ENCODE results near the gene NNT. TPM values are rescaled to one million over a fixed set of nuclear protein-coding genes. Genes with fewer than 3 reads are reported as not detected.

The NNT gene
- total and polyA plus RNA-seq, 2 of the 8 experiments (the other 6 are each of a cell fraction or from before 2014, with no cell fraction given) = 11.0 to 22.2 TPM

DNA sequence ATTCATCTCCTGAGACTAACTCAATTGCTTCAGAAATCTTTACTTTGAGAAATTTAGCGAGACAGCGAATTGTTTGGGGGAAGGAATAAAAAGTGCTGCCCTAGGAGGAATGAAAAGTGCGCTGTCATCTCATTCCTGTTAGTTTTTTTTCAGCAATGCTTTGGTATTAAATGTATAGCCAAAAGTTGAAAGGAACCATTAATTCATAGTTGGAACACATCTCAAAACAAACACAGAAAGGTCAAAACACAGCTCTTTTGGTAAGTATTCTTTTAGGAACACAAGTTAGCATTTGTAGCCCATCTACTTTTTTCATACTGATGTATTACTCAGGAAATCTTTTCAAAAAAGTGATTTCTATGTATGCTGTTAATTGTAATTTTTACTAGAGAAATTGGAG is 109.1 kb downstream of the NNT start:
- Histone ChIP-seq H3K79me2 (ENCODE audit: control insufficient read depth in 1 of 2, insufficient read depth in 2 of 2, low read length in 2 of 2) (no peaks in the 10 kb centered on the region), H2AK5ac (ENCODE audit: low read depth, low read length) (no peak overlapping the region), H3K4me3 (ENCODE audit: extremely low read depth in 1 of 4, insufficient read depth in 2 of 4, low read depth in 3 of 4, low read length in 4 of 4) (no peak overlapping the region), H2BK120ac (replicated peaks; ENCODE audit: low read depth, low read length) (no peak overlapping the region), H4K20me1 (replicated peaks in 1 of 2; ENCODE audit: control insufficient read depth in 1 of 2, insufficient read depth in 2 of 2, low read length in 2 of 2) (no peaks in the 10 kb centered on the region), H3K36me3 (ENCODE audit: control insufficient read depth in 2 of 4, insufficient read depth in 4 of 4, low read length in 3 of 4) (no peaks in the 10 kb centered on the region; a peak in 1 of 8 replicates), H2BK12ac (ENCODE audit: low read depth, low read length) (no peak overlapping the region), H4K91ac (replicated peaks; ENCODE audit: insufficient read length, low read length) (no peak overlapping the region), H3K18ac (ENCODE audit: extremely low read depth, low read length) (no peak overlapping the region), H4K8ac (ENCODE audit: extremely low read depth, insufficient read depth, low read length) (no peak overlapping the region), H3K79me1 (ENCODE audit: low read depth, low read length) (no peaks in the 10 kb centered on the region), H2AFZ (ENCODE audit: low read length) (no peak overlapping the region), H3K23ac (ENCODE audit: insufficient read length) (no peak overlapping the region), H2BK20ac (ENCODE audit: low read length) (no peak overlapping the region), H3K14ac (ENCODE audit: insufficient read length) (no peak overlapping the region), H3K9me3 (ENCODE audit: insufficient read depth in 2 of 2, low read depth in 1 of 2, low read length in 1 of 2) (no peaks in the 10 kb centered on the region), H3K56ac (replicated peaks; ENCODE audit: insufficient read length, low read depth, low read length) (no peak overlapping the region), H3K23me2 (ENCODE audit: low read depth, low read length) (no peaks in the 10 kb centered on the region), H3K9ac (replicated peaks in 1 of 4; ENCODE audit: extremely low read depth in 1 of 4, low read depth in 3 of 4, low read length in 3 of 4) (no peak overlapping the region), H2BK5ac (ENCODE audit: low read depth, low read length) (no peak overlapping the region), H3K4me2 (ENCODE audit: insufficient read depth in 1 of 2, low read depth in 2 of 2, low read length in 2 of 2) (no peak overlapping the region), H3K4ac (replicated peaks; ENCODE audit: insufficient read length, low read depth, low read length) (no peak overlapping the region), H4K5ac (ENCODE audit: insufficient read length, low read depth, low read length) (no peak overlapping the region), H3K27ac (ENCODE audit: low read depth, low read length) (no peak overlapping the region), H3K27me3 (replicated peaks in 1 of 4; ENCODE audit: control insufficient read depth in 3 of 4, extremely low read depth in 1 of 4, insufficient read depth in 3 of 4, low read length in 3 of 4) (no peaks in the 10 kb centered on the region), H3K4me1 (replicated peaks in 1 of 4; ENCODE audit: control insufficient read depth in 3 of 4, insufficient read depth in 4 of 4, low read length in 3 of 4) (no peaks in the 10 kb centered on the region), H2BK15ac (ENCODE audit: low read length) (no peak overlapping the region)
- ChIA-PET POLR2A (ENCODE audit: partially characterized antibody) (no interaction called here), CTCF (ENCODE audit: partially characterized antibody) (no interaction called here)
- TF ChIP-seq CHD2 (IDR thresholded peaks at IDR 0.05; ENCODE audit: low read length) (no peak), SUZ12 (IDR thresholded peaks at IDR 0.05; ENCODE audit: low read length) (no peak), POLR2AphosphoS5 (IDR thresholded peaks at IDR 0.05; ENCODE audit: low read depth, low read length) (no peak), TAF7 (optimal IDR thresholded peaks at IDR 0.05; ENCODE audit: borderline replicate concordance, low read depth, low read length) (no peak), MAFK (IDR thresholded peaks at IDR 0.05; ENCODE audit: low read depth, low read length) (no peak), RNF2 (IDR thresholded peaks at IDR 0.05; ENCODE audit: borderline replicate concordance, low read depth, low read length, missing control alignments, poor library complexity, severe bottlenecking) (no peak), SP1 (IDR thresholded peaks at IDR 0.05; ENCODE audit: low read depth, low read length) (no peak), TEAD4 (IDR thresholded peaks at IDR 0.05; ENCODE audit: low read depth, low read length) (no peak), GABPA (IDR thresholded peaks at IDR 0.05; ENCODE audit: borderline replicate concordance, insufficient read depth, low read length) (no peak), ASH2L (IDR thresholded peaks at IDR 0.05; ENCODE audit: low read length) (no peak), SIN3A (conservative IDR thresholded peaks at IDR 0.05 in 1 of 2, IDR thresholded peaks at IDR 0.05 in 1 of 2; ENCODE audit: low read depth in 1 of 2, low read length in 2 of 2) (no peak)
- no peak for DNase-seq (ENCODE audit: low read depth in 1 of 2, low spot score in 2 of 2)
- FAIRE-seq = no peak
- WGBS, 2 experiments (ENCODE audit: extremely low coverage in 1 of 2, insufficient coverage in 1 of 2, insufficient read length in 1 of 2, insufficient replicate concordance in 2 of 2, low coverage in 1 of 2, low lambda C conversion rate in 2 of 2, missing lambda C conversion rate in 1 of 2) = 77% methylated on average over 3 of the region's 3 CpGs; no CpG with 5 or more reads in 1 of the 2 experiments
